GM10248 (cell line): ENCODE results near the gene NFATC3.

Experiments used
- CTCF ChIA-PET: fragments of 300-600 bp; sonication (Branson Sonifier 250); formaldehyde crosslinking; extraction: SDS; loops from one replicate; lab custom pipeline; 2021; ENCODE audit warnings: antibody characterized with exemption; lab: Yijun Ruan, JAX
- POLR2A ChIA-PET: fragments of 350-650 bp; sonication (Branson Sonifier 250); formaldehyde crosslinking; extraction: SDS; loops from one replicate; lab custom pipeline; 2020; ENCODE audit warnings: antibody characterized with exemption; lab: Yijun Ruan, JAX
- DNase-seq: peaks from one replicate; pipeline ENCODE4 v3.0.0; 2012; ENCODE audit errors: extremely low spot score
- TF ChIP-seq, protein P1 (sequence below): IDR thresholded peaks from 2 replicates; pipeline ENCODE4 v1.5.1; 2012; ENCODE audit warnings: mild to moderate bottlenecking, low read depth; ENCODE audit errors: extremely low read depth, missing control alignments, control extremely low read depth

Gene NFATC3

GRCh38 chr16:68136515-68136914 lies 51.3 kb downstream of the NFATC3 start:
- TF ChIP-seq, protein P1, sequence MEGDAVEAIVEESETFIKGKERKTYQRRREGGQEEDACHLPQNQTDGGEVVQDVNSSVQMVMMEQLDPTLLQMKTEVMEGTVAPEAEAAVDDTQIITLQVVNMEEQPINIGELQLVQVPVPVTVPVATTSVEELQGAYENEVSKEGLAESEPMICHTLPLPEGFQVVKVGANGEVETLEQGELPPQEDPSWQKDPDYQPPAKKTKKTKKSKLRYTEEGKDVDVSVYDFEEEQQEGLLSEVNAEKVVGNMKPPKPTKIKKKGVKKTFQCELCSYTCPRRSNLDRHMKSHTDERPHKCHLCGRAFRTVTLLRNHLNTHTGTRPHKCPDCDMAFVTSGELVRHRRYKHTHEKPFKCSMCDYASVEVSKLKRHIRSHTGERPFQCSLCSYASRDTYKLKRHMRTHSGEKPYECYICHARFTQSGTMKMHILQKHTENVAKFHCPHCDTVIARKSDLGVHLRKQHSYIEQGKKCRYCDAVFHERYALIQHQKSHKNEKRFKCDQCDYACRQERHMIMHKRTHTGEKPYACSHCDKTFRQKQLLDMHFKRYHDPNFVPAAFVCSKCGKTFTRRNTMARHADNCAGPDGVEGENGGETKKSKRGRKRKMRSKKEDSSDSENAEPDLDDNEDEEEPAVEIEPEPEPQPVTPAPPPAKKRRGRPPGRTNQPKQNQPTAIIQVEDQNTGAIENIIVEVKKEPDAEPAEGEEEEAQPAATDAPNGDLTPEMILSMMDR = no peak
- CTCF ChIA-PET = interaction anchor here (1.5 to 1.6 kb wide), 3 partner anchors 10 to 27 kb away, joined by 3 to 5 read pairs (median 4); no protein-coding TSS in a partner anchor
- POLR2A ChIA-PET = interaction anchor here (0.6 kb wide), 1 partner anchor 16 kb away, joined by 4 read pairs; no protein-coding TSS in a partner anchor
- no peak for DNase-seq

GRCh38 chr16:68144008-68144407 lies 58.8 kb downstream of the NFATC3 start:
- POLR2A ChIA-PET = interaction anchor here (0.5 kb wide), 1 partner anchor 351 kb away, joined by 6 read pairs; no protein-coding TSS in a partner anchor
- DNase-seq = no peak
- TF ChIP-seq, protein P1 = no peak
- CTCF ChIA-PET = interaction anchor here (1.1 to 1.5 kb wide), 5 partner anchors 11 to 185 kb away, joined by 3 to 4 read pairs (median 3); no protein-coding TSS in a partner anchor

GRCh38 chr16:68146585-68146984 lies 61.4 kb downstream of the NFATC3 start:
- TF ChIP-seq, protein P1 = no peak
- no peak for DNase-seq
- POLR2A ChIA-PET = no interaction called here
- CTCF ChIA-PET = interaction anchor here (0.7 kb wide), 1 partner anchor 77 kb away, joined by 3 read pairs; no protein-coding TSS in a partner anchor

DNA sequence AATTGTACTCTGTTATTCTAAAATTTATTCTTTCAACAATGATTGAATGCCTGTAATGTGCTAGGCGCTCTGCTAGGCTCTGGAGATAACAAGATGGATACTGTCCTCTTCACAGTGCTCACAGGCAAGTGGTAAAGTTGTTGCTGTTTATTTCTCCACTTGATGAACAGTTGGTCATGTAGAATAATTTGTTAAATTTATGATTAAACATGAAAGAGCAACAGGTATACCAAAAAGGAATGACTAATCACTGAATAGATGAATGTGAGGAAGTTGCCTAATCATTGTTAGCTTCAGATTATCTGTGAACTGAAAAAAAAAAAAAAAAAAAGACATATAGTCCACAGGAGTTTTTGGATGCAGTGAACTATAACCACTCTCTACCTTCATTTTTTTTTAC lies 62.3 kb downstream of the NFATC3 start:
- DNase-seq = no peak
- CTCF ChIA-PET = interaction anchor here (0.7 to 2.4 kb wide), 3 partner anchors 19 to 78 kb away, joined by 3 to 5 read pairs (median 3); no protein-coding TSS in a partner anchor
- TF ChIP-seq, protein P1 = no peak
- POLR2A ChIA-PET = interaction anchor here (0.6 kb wide), 1 partner anchor 142 kb away, joined by 4 read pairs; no protein-coding TSS in a partner anchor

DNA sequence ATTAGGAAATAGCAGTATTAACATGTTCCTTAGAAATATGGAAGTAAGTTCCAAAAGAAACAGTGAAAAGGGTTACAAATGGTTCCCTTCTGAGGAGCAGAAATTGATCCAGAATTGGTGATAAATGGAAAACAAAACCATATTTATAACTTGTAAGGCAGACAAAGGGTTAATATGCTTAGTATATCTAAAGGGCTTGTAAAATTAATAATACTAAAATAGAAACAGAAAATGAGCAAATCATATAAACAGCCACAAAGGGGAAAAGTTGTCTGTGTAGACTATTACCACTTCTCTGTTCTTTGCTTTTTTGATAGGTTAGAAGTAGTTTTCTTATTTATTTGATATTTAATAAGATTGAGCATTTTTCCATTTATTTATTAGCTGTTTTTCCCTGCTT lies 64.4 kb downstream of the NFATC3 start:
- TF ChIP-seq, protein P1 = no peak
- CTCF ChIA-PET = interaction anchor here (1.0 to 2.4 kb wide), 3 partner anchors 13 to 21 kb away, joined by 4 to 5 read pairs (median 5); no protein-coding TSS in a partner anchor
- no peak for DNase-seq
- POLR2A ChIA-PET = no interaction called here

GRCh38 chr16:68155425-68155824 lies 70.3 kb downstream of the NFATC3 start:
- CTCF ChIA-PET = interaction anchor here (0.9 to 2.5 kb wide), 2 partner anchors 10 to 23 kb away, joined by 3 to 10 read pairs; no protein-coding TSS in a partner anchor
- TF ChIP-seq, protein P1 = no peak
- no peak for DNase-seq
- POLR2A ChIA-PET = no interaction called here
